CD4-positive, alpha-beta T cell (primary cell): ENCODE data around the gene HAGHL. TPM values are rescaled to one million over a fixed set of nuclear protein-coding genes. Genes with fewer than 3 reads are reported as not detected.

Experiments
- ATAC-seq: fragments of 200-7000 bp; cut with Tn5 transposase; one replicate; pipeline ENCODE4 v1.10.0; 2022; ENCODE audit warnings: mild to moderate bottlenecking; ENCODE audit not compliant: poor library complexity
- CTCF ChIA-PET: fragments of 350-600 bp; sonication (Branson Sonifier 250); formaldehyde crosslinking; loops from one replicate; lab custom pipeline; 2021; ENCODE audit warnings: antibody characterized with exemption, inconsistent platforms; lab: Charles Lee
- POLR2A ChIA-PET: fragments of 350-600 bp; sonication (Branson Sonifier 250); formaldehyde crosslinking; loops from one replicate; lab custom pipeline; 2021; ENCODE audit warnings: antibody characterized with exemption, inconsistent platforms; lab: Charles Lee
- DNase-seq, 14 experiments: peaks; one replicate each; pipeline ENCODE4 v3.0.0-alpha.2; 2013 to 2020; ENCODE audit warnings: mixed read lengths in 2 of 14
- H3K27ac ChIP-seq, 2 donors: one replicate each; pipeline versions ENCODE4 v1.5.1 to v1.7.0; 2013; ENCODE audit warnings: low read length in 2 of 2, low read depth in 1 of 2, mild to moderate bottlenecking in 1 of 2
- H3K27me3 ChIP-seq, 2 experiments: 1 replicate in 1 of 2; 2 replicates in 1 of 2; pipeline versions ENCODE4 v1.6.1 to v1.7.0; 2013; ENCODE audit warnings: low read length in 2 of 2, control low read depth in 1 of 2, mild to moderate bottlenecking in 1 of 2, moderate library complexity in 1 of 2; ENCODE audit not compliant: insufficient read depth in 2 of 2, control insufficient read depth in 1 of 2
- H3K36me3 ChIP-seq: one replicate; pipeline ENCODE4 v1.6.1; 2013; ENCODE audit warnings: low read length, control low read depth; ENCODE audit not compliant: insufficient read depth
- H3K4me1 ChIP-seq: one replicate; pipeline ENCODE4 v1.6.1; 2013; ENCODE audit warnings: low read length, control low read depth; ENCODE audit not compliant: insufficient read depth
- H3K4me3 ChIP-seq: one replicate; pipeline ENCODE4 v1.5.1; 2013; ENCODE audit warnings: mild to moderate bottlenecking, low read length, moderate library complexity
- H3K9me3 ChIP-seq, 2 experiments: 1 replicate in 1 of 2; 2 replicates in 1 of 2; pipeline versions ENCODE4 v1.6.1 to v1.7.0; 2013; ENCODE audit warnings: low read length in 2 of 2, mild to moderate bottlenecking in 2 of 2, control low read depth in 1 of 2, moderate library complexity in 1 of 2; ENCODE audit not compliant: control insufficient read depth in 1 of 2, insufficient read depth in 1 of 2
- H3K27ac Mint-ChIP-seq: one replicate; pipeline ENCODE4 v1.8.0; 2020; ENCODE audit warnings: mixed read lengths
- H3K27me3 Mint-ChIP-seq: one replicate; pipeline ENCODE4 v1.8.0; 2021; ENCODE audit warnings: mixed read lengths
- H3K36me3 Mint-ChIP-seq: one replicate; pipeline ENCODE4 v1.8.0; 2021; ENCODE audit warnings: low read depth, mixed read lengths
- H3K4me1 Mint-ChIP-seq: one replicate; pipeline ENCODE4 v1.8.0; 2021; ENCODE audit warnings: low read depth, mixed read lengths
- H3K4me3 Mint-ChIP-seq: one replicate; pipeline ENCODE4 v1.8.0; 2020; ENCODE audit warnings: mild to moderate bottlenecking, mixed read lengths
- H3K9me3 Mint-ChIP-seq: one replicate; pipeline ENCODE4 v1.8.0; 2020; ENCODE audit warnings: mixed read lengths
- CTCF ChIP-seq: fragments of 200-600 bp; IDR thresholded peaks from one replicate; pipeline ENCODE4 v1.8.0; 2022; ENCODE audit warnings: antibody characterized with exemption, mild to moderate bottlenecking
- intact Hi-C, 2 experiments: fragments of 100-400 bp; cut with DNase I in 1 of 2; cut with micrococcal nuclease in 1 of 2; formaldehyde crosslinking; loops; one replicate each; pipeline versions ENCODE4 v1.15.1 to v1.9.0; 2023 to 2025; cut with DNase I, micrococcal nuclease
- microRNA-seq: library from miRNA; unstranded; fragments of <30 nt; microRNA quantifications from one replicate; pipeline ENCODE4 v1.2.0, GENCODE V29; 2021; ENCODE audit warnings: borderline microRNAs expressed, borderline replicate concordance
- total RNA-seq, 174 experiments: library from RNA in 2 of 174; stranded (reverse) in 2 of 174; gene quantifications; one replicate each; pipeline ENCODE4 v1.2.3 and lab custom pipeline; 2021 to 2026

The HAGHL gene
- total RNA-seq, 2 experiments from 2014 or later = 7.1 to 9.2 TPM

- Mint-ChIP-seq H3K9me3 (no peaks in the 10 kb centered on the region), H3K27me3 (peaks cover 5% of the 10 kb centered on the region), H3K4me3 (no peak overlapping the region), H3K27ac (no peak overlapping the region), H3K4me1 (no peaks in the 10 kb centered on the region), H3K36me3 (no peaks in the 10 kb centered on the region)
- Histone ChIP-seq H3K9me3 (no peaks in the 10 kb centered on the region), H3K27ac (no peak overlapping the region), H3K4me1 (no peaks in the 10 kb centered on the region), H3K36me3 (no peaks in the 10 kb centered on the region), H3K4me3 (no peak overlapping the region), H3K27me3 (peaks cover 0 to 3% of the 10 kb centered on the region in 2 experiments)
- DNase-seq (no peak), ATAC-seq (no peak)
- intact Hi-C loops = no loop called here
- TF ChIP-seq CTCF = no peak
- ChIA-PET POLR2A (no interaction called here), CTCF (no interaction called here)
Measured at GRCh38 chr16:778909-779527, 52.1 kb downstream of the HAGHL start.

Small RNA genes lying within 50 kb of the gene (microRNA-seq; reads per million reads assigned to microRNA genes)
- not detected for gene MIR662

Other genes with a start within 250 kb of the HAGHL start
- 10 to 100 TPM; 35.5 to 36.9 TPM for gene CAPN15, start 199.4 kb upstream of the HAGHL start, total RNA-seq
- not detected for gene PRR35, start 166.7 kb upstream of the HAGHL start, total RNA-seq
- under 1 TPM; 0.45 to 0.55 TPM for gene NHLRC4, start 160.1 kb upstream of the HAGHL start, total RNA-seq
- 10 to 100 TPM; 22.8 to 27.0 TPM for gene PIGQ, start 157.1 kb upstream of the HAGHL start, total RNA-seq
- 1 to 10 TPM; 8.9 to 9.5 TPM for gene RAB40C, start 137.0 kb upstream of the HAGHL start, total RNA-seq
- gene WFIKKN1, start 96.1 kb upstream of the HAGHL start, total RNA-seq = under 1 TPM; 0.64 to 0.99 TPM
- gene METTL26, start 90.8 kb upstream of the HAGHL start, total RNA-seq = 10 to 100 TPM; 39.5 to 39.6 TPM
- 10 to 100 TPM; 11.4 to 14.6 TPM for gene MCRIP2, start 85.3 kb upstream of the HAGHL start, total RNA-seq
- 10 to 100 TPM in 1 of 2 experiments, 1 to 10 TPM in 1; 8.1 to 10.3 TPM for gene WDR90, start 77.7 kb upstream of the HAGHL start, total RNA-seq
- gene RHOT2, start 59.0 kb upstream of the HAGHL start, total RNA-seq = 100 to 1,000 TPM; 202 to 209 TPM
- gene RHBDL1, start 51.4 kb upstream of the HAGHL start, total RNA-seq = 1 to 10 TPM; 6.6 to 6.9 TPM
- gene STUB1, start 46.7 kb upstream of the HAGHL start, total RNA-seq = 10 to 100 TPM; 46.9 to 53.9 TPM
- gene JMJD8, start 42.8 kb upstream of the HAGHL start, total RNA-seq = 10 to 100 TPM; 22.0 to 23.6 TPM
- 10 to 100 TPM; 12.1 to 12.6 TPM for gene WDR24, start 36.7 kb upstream of the HAGHL start, total RNA-seq
- 10 to 100 TPM; 11.0 to 11.7 TPM for gene FBXL16, start 21.3 kb upstream of the HAGHL start, total RNA-seq
- gene METRN, start 12.0 kb upstream of the HAGHL start, total RNA-seq = 1 to 10 TPM; 2.6 to 3.2 TPM
- 1 to 10 TPM; 8.1 TPM for gene ANTKMT, start 6.0 kb upstream of the HAGHL start, total RNA-seq
- gene CCDC78, start 663 bp upstream of the HAGHL start, total RNA-seq = 1 to 10 TPM; 1.2 to 2.7 TPM
- gene CIAO3, start 13.9 kb downstream of the HAGHL start, total RNA-seq = 10 to 100 TPM; 33.3 to 38.2 TPM
- not detected for gene MSLN, start 33.6 kb downstream of the HAGHL start, total RNA-seq
- gene RPUSD1, start 61.3 kb downstream of the HAGHL start, total RNA-seq = 10 to 100 TPM; 12.8 to 15.0 TPM
- gene CHTF18, start 61.5 kb downstream of the HAGHL start, total RNA-seq = 10 to 100 TPM; 30.7 to 31.1 TPM
- not detected for gene GNG13, start 73.6 kb downstream of the HAGHL start, total RNA-seq
- 10 to 100 TPM; 26.8 to 27.6 TPM for gene LMF1, start 243.9 kb downstream of the HAGHL start, total RNA-seq